Measurements from ENCODE around the gene UTP18.

The UTP18 gene

DNA sequence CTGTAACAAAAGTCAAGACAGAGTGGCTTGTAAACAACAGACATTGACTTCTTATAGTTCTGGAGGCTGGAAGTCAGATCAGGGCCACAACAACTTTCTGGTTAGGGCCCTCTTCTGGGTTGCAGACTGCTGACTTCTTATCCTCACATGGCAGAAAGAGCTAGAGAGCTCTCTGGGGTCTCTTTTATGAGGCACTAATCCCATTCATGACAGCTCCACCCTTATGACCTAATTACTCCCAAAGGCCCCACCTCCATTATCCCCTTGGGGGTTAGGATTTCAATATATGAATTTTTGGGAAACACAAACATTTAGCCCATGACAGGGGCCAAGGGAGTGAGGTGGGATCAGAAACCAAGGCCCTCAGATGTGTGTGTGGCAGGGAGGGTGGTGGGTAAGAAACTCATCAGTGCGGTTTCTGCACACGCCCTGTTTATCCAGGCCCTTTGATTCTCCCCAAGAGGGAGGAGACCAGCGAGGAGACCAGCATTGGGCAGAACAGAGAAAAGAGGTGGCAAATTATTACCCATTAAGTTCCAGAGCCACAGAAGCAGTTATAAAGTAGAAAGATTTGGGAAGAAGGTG is 74.8 kb downstream of the UTP18 start:
- TF ChIP-seq EZH2 (IDR thresholded peaks at IDR 0.05; ENCODE audit: borderline replicate concordance, low read length) (no peak), CTCF (IDR thresholded peaks at IDR 0.05; ENCODE audit: low read length) (no peak)
- Histone ChIP-seq H4K20me1 (ENCODE audit: insufficient read depth, low read length) (no peaks in the 10 kb centered on the region), H3K27me3 (ENCODE audit: insufficient read depth, low read length) (peaks cover 8% of the 10 kb centered on the region; the same call in 1 of the 2 replicates), H2AFZ (ENCODE audit: low read length) (no peak overlapping the region), H3K9me3 (ENCODE audit: low read length) (no peaks in the 10 kb centered on the region), H3K79me2 (ENCODE audit: insufficient read depth, low read length) (no peaks in the 10 kb centered on the region), H3K36me3 (ENCODE audit: insufficient read depth, low read length) (no peaks in the 10 kb centered on the region), H3K9ac (ENCODE audit: low read length) (no peak overlapping the region), H3K4me1 (ENCODE audit: insufficient read depth, low read length, severe bottlenecking) (no peaks in the 10 kb centered on the region), H3K4me2 (ENCODE audit: low read length) (no peak overlapping the region), H3K27ac (ENCODE audit: low read depth, low read length, poor library complexity, severe bottlenecking) (no peak overlapping the region), H3K4me3 (ENCODE audit: low read depth, low read length, poor library complexity, severe bottlenecking) (no peak overlapping the region), H3F3A (ENCODE audit: insufficient read depth, low read length) (no peaks in the 10 kb centered on the region), H3K9me2 (ENCODE audit: low read depth, low read length) (no peaks in the 10 kb centered on the region)

GRCh38 chr17:51335883-51336822 is 75.8 kb downstream of the UTP18 start:
- no peaks in the 10 kb centered on the region for H3K79me2 ChIP-seq (ENCODE audit: insufficient read depth, low read length)
- no peaks in the 10 kb centered on the region for H3F3A ChIP-seq (ENCODE audit: insufficient read depth, low read length)
- H3K9me2 ChIP-seq (ENCODE audit: low read depth, low read length): no peaks in the 10 kb centered on the region
- no peaks in the 10 kb centered on the region for H3K4me1 ChIP-seq (ENCODE audit: insufficient read depth, low read length, severe bottlenecking)
- peaks cover 8% of the 10 kb centered on the region; the same call in 1 of the 2 replicates for H3K27me3 ChIP-seq (ENCODE audit: insufficient read depth, low read length)
- no peak overlapping the region for H3K9ac ChIP-seq (ENCODE audit: low read length)
- H3K4me3 ChIP-seq (ENCODE audit: low read depth, low read length, poor library complexity, severe bottlenecking): no peak overlapping the region
- H2AFZ ChIP-seq (ENCODE audit: low read length): no peak overlapping the region
- TF ChIP-seq CTCF (IDR thresholded peaks at IDR 0.05; ENCODE audit: low read length) (no peak), EZH2 (IDR thresholded peaks at IDR 0.05; ENCODE audit: borderline replicate concordance, low read length) (no peak)
- H3K27ac ChIP-seq (ENCODE audit: low read depth, low read length, poor library complexity, severe bottlenecking): no peak overlapping the region
- no peaks in the 10 kb centered on the region for H3K36me3 ChIP-seq (ENCODE audit: insufficient read depth, low read length)
- no peaks in the 10 kb centered on the region for H4K20me1 ChIP-seq (ENCODE audit: insufficient read depth, low read length)
- no peak overlapping the region for H3K4me2 ChIP-seq (ENCODE audit: low read length)
- H3K9me3 ChIP-seq (ENCODE audit: low read length): no peaks in the 10 kb centered on the region

DNA sequence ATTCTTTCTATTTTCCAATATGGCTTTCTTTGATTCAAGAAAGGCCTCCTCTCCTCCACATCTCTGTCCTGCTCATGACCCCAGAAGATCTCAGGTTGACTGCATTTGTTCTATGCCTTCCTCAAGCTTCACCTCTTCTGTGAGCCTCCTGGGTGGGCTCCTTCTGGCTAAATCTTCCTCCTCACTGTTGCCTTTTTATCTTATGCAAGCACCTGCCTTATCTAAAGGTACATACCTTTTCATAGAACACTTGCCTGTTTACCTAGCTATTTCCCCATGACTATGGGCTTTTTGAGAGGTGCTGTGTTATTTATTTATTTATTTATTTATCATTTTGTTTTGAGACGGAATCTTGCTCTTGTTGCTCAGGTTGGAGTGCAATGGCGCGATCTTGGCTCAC is 81.1 kb downstream of the UTP18 start:
- no peak overlapping the region for H2AFZ ChIP-seq (ENCODE audit: low read length)
- no peak overlapping the region for H3K4me2 ChIP-seq (ENCODE audit: low read length)
- H3K27ac ChIP-seq (ENCODE audit: low read depth, low read length, poor library complexity, severe bottlenecking): no peak overlapping the region
- H3K79me2 ChIP-seq (ENCODE audit: insufficient read depth, low read length): no peaks in the 10 kb centered on the region
- H3K4me1 ChIP-seq (ENCODE audit: insufficient read depth, low read length, severe bottlenecking): no peaks in the 10 kb centered on the region
- TF ChIP-seq CTCF (IDR thresholded peaks at IDR 0.05; ENCODE audit: low read length) (no peak), EZH2 (IDR thresholded peaks at IDR 0.05; ENCODE audit: borderline replicate concordance, low read length) (no peak)
- no peak overlapping the region for H3K4me3 ChIP-seq (ENCODE audit: low read depth, low read length, poor library complexity, severe bottlenecking)
- H3K36me3 ChIP-seq (ENCODE audit: insufficient read depth, low read length): no peaks in the 10 kb centered on the region
- peaks cover 13% of the 10 kb centered on the region; the same call in 1 of the 2 replicates for H3K27me3 ChIP-seq (ENCODE audit: insufficient read depth, low read length)
- no peaks in the 10 kb centered on the region for H3F3A ChIP-seq (ENCODE audit: insufficient read depth, low read length)
- no peaks in the 10 kb centered on the region for H3K9me2 ChIP-seq (ENCODE audit: low read depth, low read length)
- no peaks in the 10 kb centered on the region for H3K9me3 ChIP-seq (ENCODE audit: low read length)
- no peak overlapping the region for H3K9ac ChIP-seq (ENCODE audit: low read length)
- H4K20me1 ChIP-seq (ENCODE audit: insufficient read depth, low read length): no peaks in the 10 kb centered on the region
